Naive B cell (primary cell): ENCODE data around the gene CTIF. TPM values are rescaled to one million over a fixed set of nuclear protein-coding genes. Genes with fewer than 3 reads are reported as not detected.

ENCODE experiments used
- ATAC-seq, 2 donors: fragments of 150-1000 bp; cut with Tn5 transposase; 2 replicates each; pipeline ENCODE4 v1.10.0; 2021; ENCODE audit warnings: low read depth in 2 of 2, mild to moderate bottlenecking in 2 of 2, moderate library complexity in 2 of 2
- DNase-seq: peaks from one replicate; pipeline ENCODE4 v3.0.0; 2022
- H3K27ac Mint-ChIP-seq, 6 donors: one replicate each; pipeline ENCODE4 v1.8.0; 2020 to 2022; ENCODE audit warnings: mild to moderate bottlenecking in 6 of 6, mixed read lengths in 6 of 6, moderate library complexity in 5 of 6, inconsistent platforms in 2 of 6
- H3K27me3 Mint-ChIP-seq, 3 donors: one replicate each; pipeline ENCODE4 v1.8.0; 2021 to 2022; ENCODE audit warnings: mixed read lengths in 3 of 3, mild to moderate bottlenecking in 1 of 3
- H3K36me3 Mint-ChIP-seq, 2 donors: one replicate each; pipeline ENCODE4 v1.8.0; 2020 to 2022; ENCODE audit warnings: mixed read lengths in 2 of 2, inconsistent platforms in 1 of 2, mild to moderate bottlenecking in 1 of 2
- H3K4me1 Mint-ChIP-seq, 3 donors: one replicate each; pipeline ENCODE4 v1.8.0; 2020 to 2022; ENCODE audit warnings: mixed read lengths in 3 of 3, inconsistent platforms in 1 of 3, mild to moderate bottlenecking in 1 of 3, moderate library complexity in 1 of 3
- H3K4me3 Mint-ChIP-seq, 8 donors: one replicate each; pipeline ENCODE4 v1.8.0; 2020 to 2022; ENCODE audit warnings: mild to moderate bottlenecking in 8 of 8, mixed read lengths in 8 of 8, moderate library complexity in 8 of 8, inconsistent platforms in 2 of 8
- H3K9me3 Mint-ChIP-seq, 7 donors: one replicate each; pipeline ENCODE4 v1.8.0; 2020 to 2022; ENCODE audit warnings: mixed read lengths in 7 of 7, mild to moderate bottlenecking in 5 of 7, inconsistent platforms in 2 of 7, moderate library complexity in 1 of 7
- polyA plus RNA-seq, 6 donors: library from polyadenylated mRNA; unstranded; fragments of 300-500 nt; fragmentation: Illumina TruSeq; gene quantifications; one replicate each; pipeline ENCODE4 v1.2.3, GENCODE V29; 2021; ENCODE audit warnings: low read depth in 6 of 6

The CTIF gene
- polyA plus RNA-seq, 6 donors from 2014 or later, result 0.29 to 1.1 (median 0.66) TPM; not detected in 2

GRCh38 chr18:48575658-48576456 lies 37.0 kb downstream of the CTIF start:
- no peak overlapping the region for H3K27ac Mint-ChIP-seq
- H3K4me3 Mint-ChIP-seq, result no peak overlapping the region
- H3K4me1 Mint-ChIP-seq, result no peaks in the 10 kb centered on the region
- no peak for DNase-seq
- H3K36me3 Mint-ChIP-seq, result no peaks in the 10 kb centered on the region
- peaks cover 1 to 14% (median 4%) of the 10 kb centered on the region in 7 donors for H3K9me3 Mint-ChIP-seq
- no peak for ATAC-seq
- no peaks in the 10 kb centered on the region for H3K27me3 Mint-ChIP-seq

- H3K27ac Mint-ChIP-seq, result no peak overlapping the region
- H3K4me3 Mint-ChIP-seq, result no peak overlapping the region
- H3K27me3 Mint-ChIP-seq, result no peaks in the 10 kb centered on the region
These were observed 37.6 kb downstream of the CTIF start for GRCh38 chr18:48576457-48576771.

GRCh38 chr18:48577478-48578190 lies 38.8 kb downstream of the CTIF start:
- DNase-seq, result no peak
- Mint-ChIP-seq H3K36me3 (no peaks in the 10 kb centered on the region), H3K27me3 (no peaks in the 10 kb centered on the region), H3K4me3 (no peak overlapping the region), H3K27ac (peak overlapping the region in 1 of 6 donors; percentile 32), H3K4me1 (no peaks in the 10 kb centered on the region), H3K9me3 (peaks cover 0 to 14% (median 4%) of the 10 kb centered on the region in 7 donors)
- ATAC-seq, result no peak

More at GRCh38 chr18:48576457-48576771, 37.6 kb downstream of the CTIF start:
- no peaks in the 10 kb centered on the region for H3K36me3 Mint-ChIP-seq
- no peaks in the 10 kb centered on the region for H3K4me1 Mint-ChIP-seq
- ATAC-seq (no peak), DNase-seq (no peak)
- H3K9me3 Mint-ChIP-seq, result peaks cover 1 to 14% (median 4%) of the 10 kb centered on the region in 7 donors

GRCh38 chr18:48578289-48578688 lies 39.5 kb downstream of the CTIF start:
- DNase-seq, result no peak
- Mint-ChIP-seq H3K36me3 (no peaks in the 10 kb centered on the region), H3K27ac (no peak overlapping the region), H3K4me3 (no peak overlapping the region), H3K4me1 (no peaks in the 10 kb centered on the region), H3K9me3 (peaks cover 0 to 14% (median 4%) of the 10 kb centered on the region in 7 donors), H3K27me3 (no peaks in the 10 kb centered on the region)
- ATAC-seq, result no peak

- no peaks in the 10 kb centered on the region for H3K36me3 Mint-ChIP-seq
These were observed 41.2 kb downstream of the CTIF start for GRCh38 chr18:48580066-48580465.

GRCh38 chr18:48580782-48581181 lies 42.0 kb downstream of the CTIF start:
- ATAC-seq (no peak), DNase-seq (no peak)
- Mint-ChIP-seq H3K9me3 (peaks cover 0 to 14% (median 4%) of the 10 kb centered on the region in 7 donors), H3K27me3 (no peaks in the 10 kb centered on the region), H3K4me3 (no peak overlapping the region), H3K36me3 (no peaks in the 10 kb centered on the region), H3K4me1 (no peaks in the 10 kb centered on the region), H3K27ac (no peak overlapping the region)

More at GRCh38 chr18:48580066-48580465, 41.2 kb downstream of the CTIF start:
- ATAC-seq, result no peak
- H3K9me3 Mint-ChIP-seq, result peaks cover 0 to 14% (median 4%) of the 10 kb centered on the region in 7 donors
- no peak overlapping the region for H3K4me3 Mint-ChIP-seq
- H3K27ac Mint-ChIP-seq, result no peak overlapping the region
- H3K27me3 Mint-ChIP-seq, result no peaks in the 10 kb centered on the region
- no peaks in the 10 kb centered on the region for H3K4me1 Mint-ChIP-seq
- no peak for DNase-seq

- ATAC-seq, result no peak
- peaks cover 0 to 14% (median 4%) of the 10 kb centered on the region in 7 donors for H3K9me3 Mint-ChIP-seq
These were observed 42.4 kb downstream of the CTIF start for GRCh38 chr18:48581206-48581605.

GRCh38 chr18:48581941-48582340 lies 43.1 kb downstream of the CTIF start:
- Mint-ChIP-seq H3K9me3 (peaks cover 0 to 14% (median 4%) of the 10 kb centered on the region in 7 donors), H3K4me3 (no peak overlapping the region), H3K36me3 (no peaks in the 10 kb centered on the region), H3K27ac (no peak overlapping the region), H3K4me1 (no peaks in the 10 kb centered on the region), H3K27me3 (no peaks in the 10 kb centered on the region)
- no peak for ATAC-seq
- no peak for DNase-seq

More at GRCh38 chr18:48581206-48581605, 42.4 kb downstream of the CTIF start:
- Mint-ChIP-seq H3K4me3 (no peak overlapping the region), H3K27ac (no peak overlapping the region), H3K27me3 (no peaks in the 10 kb centered on the region), H3K36me3 (no peaks in the 10 kb centered on the region), H3K4me1 (no peaks in the 10 kb centered on the region)
- DNase-seq, result no peak

- Mint-ChIP-seq H3K4me1 (peaks cover 0 to 1% (median 0%) of the 10 kb centered on the region in 3 donors), H3K36me3 (no peaks in the 10 kb centered on the region), H3K4me3 (no peak overlapping the region), H3K9me3 (peaks cover 0 to 10% (median 3%) of the 10 kb centered on the region in 7 donors), H3K27me3 (no peaks in the 10 kb centered on the region), H3K27ac (peak overlapping the region in 1 of 6 donors; percentile 22)
- ATAC-seq (no peak), DNase-seq (no peak)
These were observed 44.1 kb downstream of the CTIF start for GRCh38 chr18:48582946-48583345.

GRCh38 chr18:48583573-48583972 lies 44.7 kb downstream of the CTIF start:
- H3K27ac Mint-ChIP-seq, result no peak overlapping the region
- no peaks in the 10 kb centered on the region for H3K36me3 Mint-ChIP-seq
- H3K4me1 Mint-ChIP-seq, result peaks cover 0 to 8% (median 2%) of the 10 kb centered on the region in 3 donors
- DNase-seq, result no peak
- H3K9me3 Mint-ChIP-seq, result peaks cover 0 to 3% (median 0%) of the 10 kb centered on the region in 7 donors
- ATAC-seq, result no peak
- no peak overlapping the region for H3K4me3 Mint-ChIP-seq
- no peaks in the 10 kb centered on the region for H3K27me3 Mint-ChIP-seq

GRCh38 chr18:48589797-48590519 lies 51.1 kb downstream of the CTIF start:
- no peak for ATAC-seq
- Mint-ChIP-seq H3K27me3 (no peaks in the 10 kb centered on the region), H3K4me1 (peaks cover 0 to 9% (median 5%) of the 10 kb centered on the region in 3 donors)

GRCh38 chr18:48590678-48591077 lies 51.8 kb downstream of the CTIF start:
- Mint-ChIP-seq H3K4me3 (no peak overlapping the region), H3K27ac (no peak overlapping the region), H3K27me3 (no peaks in the 10 kb centered on the region), H3K9me3 (no peaks in the 10 kb centered on the region), H3K4me1 (peaks cover 0 to 9% (median 5%) of the 10 kb centered on the region in 3 donors), H3K36me3 (no peaks in the 10 kb centered on the region)
- ATAC-seq, result no peak
- no peak for DNase-seq

More at GRCh38 chr18:48589797-48590519, 51.1 kb downstream of the CTIF start:
- Mint-ChIP-seq H3K9me3 (no peaks in the 10 kb centered on the region), H3K36me3 (no peaks in the 10 kb centered on the region), H3K27ac (peak overlapping the region in 2 of 6 donors; percentile 49 to 56), H3K4me3 (no peak overlapping the region)
- DNase-seq, result no peak

GRCh38 chr18:48592540-48593171 lies 53.8 kb downstream of the CTIF start:
- Mint-ChIP-seq H3K4me3 (no peak overlapping the region), H3K36me3 (no peaks in the 10 kb centered on the region), H3K4me1 (peaks cover 0 to 9% (median 5%) of the 10 kb centered on the region in 3 donors), H3K9me3 (no peaks in the 10 kb centered on the region), H3K27ac (peak overlapping the region in 2 of 6 donors; percentile 42 to 54), H3K27me3 (no peaks in the 10 kb centered on the region)
- ATAC-seq, result no peak
- no peak for DNase-seq
